NCI-H510A (cell line): ENCODE measurements around the gene B4GALT2.

Experiments used
- DNase-seq: peaks from one replicate; lab custom pipeline; 2025; lab: John Stamatoyannopoulos, UW

B4GALT2 gene, protein sequence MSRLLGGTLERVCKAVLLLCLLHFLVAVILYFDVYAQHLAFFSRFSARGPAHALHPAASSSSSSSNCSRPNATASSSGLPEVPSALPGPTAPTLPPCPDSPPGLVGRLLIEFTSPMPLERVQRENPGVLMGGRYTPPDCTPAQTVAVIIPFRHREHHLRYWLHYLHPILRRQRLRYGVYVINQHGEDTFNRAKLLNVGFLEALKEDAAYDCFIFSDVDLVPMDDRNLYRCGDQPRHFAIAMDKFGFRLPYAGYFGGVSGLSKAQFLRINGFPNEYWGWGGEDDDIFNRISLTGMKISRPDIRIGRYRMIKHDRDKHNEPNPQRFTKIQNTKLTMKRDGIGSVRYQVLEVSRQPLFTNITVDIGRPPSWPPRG

DNA sequence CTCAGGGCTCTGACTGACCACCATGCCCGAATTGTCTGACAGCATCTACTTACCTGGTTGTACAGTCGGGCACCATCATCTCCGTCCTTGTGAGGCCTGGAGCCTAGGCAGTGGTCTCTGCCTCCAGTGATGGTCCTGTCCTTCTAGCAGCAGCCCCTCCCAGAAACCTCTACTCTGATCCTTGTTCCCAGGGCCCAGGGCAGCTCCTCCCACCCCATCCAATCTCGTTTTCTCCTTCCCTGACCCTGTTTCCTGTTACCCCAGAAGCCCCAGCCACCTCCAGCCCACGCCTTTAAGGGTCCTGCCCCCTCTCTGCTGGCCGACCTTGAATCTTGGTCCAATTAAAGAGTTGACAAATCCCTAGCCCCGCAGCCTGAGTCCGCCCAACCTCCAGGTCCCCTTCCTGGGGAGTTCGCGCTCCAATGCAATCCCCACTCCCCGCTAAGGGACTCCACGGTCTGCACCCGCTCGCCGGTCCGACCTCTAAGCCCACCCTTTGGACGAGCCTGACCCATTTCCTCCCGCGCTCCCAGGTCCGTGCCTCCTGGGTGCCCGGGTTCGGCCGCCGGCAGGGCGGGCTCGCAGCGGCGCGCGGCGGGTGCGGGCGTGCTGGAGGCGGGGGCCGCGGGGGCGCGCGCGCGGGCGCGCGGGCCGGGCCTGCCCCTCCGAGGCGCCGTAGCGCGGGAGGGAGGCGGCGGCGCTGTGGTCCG is at the start of gene B4GALT2:
B4GALT2 (plus strand) TSS at position 660 of the 710 bp plus-strand sequence. CDS start 1,951 bp downstream, outside the sequence.
- DNase-seq = peak; percentile 94

DNA sequence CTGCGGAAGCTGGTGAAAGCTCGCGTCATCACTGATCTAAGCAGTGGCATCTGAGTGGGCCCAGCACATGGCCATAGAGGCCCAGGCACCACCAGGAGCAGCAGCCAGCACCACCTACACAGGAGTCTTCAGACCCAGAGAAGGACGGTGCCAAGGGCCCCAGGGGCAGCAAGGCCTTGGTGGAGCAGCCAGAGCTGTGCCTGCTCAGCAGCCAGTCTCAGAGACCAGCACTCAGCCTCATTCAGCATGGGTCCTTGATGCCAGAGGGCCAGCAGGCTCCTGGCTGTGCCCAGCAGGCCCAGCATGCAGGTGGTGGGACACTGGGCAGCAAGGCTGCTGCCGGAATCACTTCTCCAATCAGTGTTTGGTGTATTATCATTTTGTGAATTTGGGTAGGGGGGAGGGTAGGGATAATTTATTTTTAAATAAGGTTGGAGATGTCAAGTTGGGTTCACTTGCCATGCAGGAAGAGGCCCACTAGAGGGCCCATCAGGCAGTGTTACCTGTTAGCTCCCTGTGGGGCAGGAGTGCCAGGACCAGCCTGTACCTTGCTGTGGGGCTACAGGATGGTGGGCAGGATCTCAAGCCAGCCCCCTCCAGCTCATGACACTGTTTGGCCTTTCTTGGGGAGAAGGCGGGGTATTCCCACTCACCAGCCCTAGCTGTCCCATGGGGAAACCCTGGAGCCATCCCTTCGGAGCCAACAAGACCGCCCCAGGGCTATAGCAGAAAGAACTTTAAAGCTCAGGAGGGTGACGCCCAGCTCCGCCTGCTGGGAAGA is 48.7 kb upstream of the B4GALT2 start:
- peak; percentile 56 for DNase-seq

DNA sequence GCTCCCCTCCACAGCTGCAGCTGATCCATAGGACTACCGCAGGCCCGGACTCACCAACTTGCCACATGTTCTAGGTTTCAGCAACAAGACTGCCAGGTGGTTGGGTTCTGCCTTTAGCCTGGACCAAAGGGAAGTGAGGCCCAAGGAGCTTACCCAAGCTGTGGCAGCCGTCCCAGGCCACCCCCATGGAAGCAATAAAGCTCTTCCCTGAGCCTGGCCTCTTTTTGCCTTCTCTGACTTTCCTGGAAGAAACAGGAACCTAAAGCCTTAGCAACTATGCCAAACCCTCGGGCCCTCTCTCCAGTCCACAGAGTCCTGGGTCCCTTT is 48.1 kb upstream of the B4GALT2 start:
- no peak for DNase-seq

DNA sequence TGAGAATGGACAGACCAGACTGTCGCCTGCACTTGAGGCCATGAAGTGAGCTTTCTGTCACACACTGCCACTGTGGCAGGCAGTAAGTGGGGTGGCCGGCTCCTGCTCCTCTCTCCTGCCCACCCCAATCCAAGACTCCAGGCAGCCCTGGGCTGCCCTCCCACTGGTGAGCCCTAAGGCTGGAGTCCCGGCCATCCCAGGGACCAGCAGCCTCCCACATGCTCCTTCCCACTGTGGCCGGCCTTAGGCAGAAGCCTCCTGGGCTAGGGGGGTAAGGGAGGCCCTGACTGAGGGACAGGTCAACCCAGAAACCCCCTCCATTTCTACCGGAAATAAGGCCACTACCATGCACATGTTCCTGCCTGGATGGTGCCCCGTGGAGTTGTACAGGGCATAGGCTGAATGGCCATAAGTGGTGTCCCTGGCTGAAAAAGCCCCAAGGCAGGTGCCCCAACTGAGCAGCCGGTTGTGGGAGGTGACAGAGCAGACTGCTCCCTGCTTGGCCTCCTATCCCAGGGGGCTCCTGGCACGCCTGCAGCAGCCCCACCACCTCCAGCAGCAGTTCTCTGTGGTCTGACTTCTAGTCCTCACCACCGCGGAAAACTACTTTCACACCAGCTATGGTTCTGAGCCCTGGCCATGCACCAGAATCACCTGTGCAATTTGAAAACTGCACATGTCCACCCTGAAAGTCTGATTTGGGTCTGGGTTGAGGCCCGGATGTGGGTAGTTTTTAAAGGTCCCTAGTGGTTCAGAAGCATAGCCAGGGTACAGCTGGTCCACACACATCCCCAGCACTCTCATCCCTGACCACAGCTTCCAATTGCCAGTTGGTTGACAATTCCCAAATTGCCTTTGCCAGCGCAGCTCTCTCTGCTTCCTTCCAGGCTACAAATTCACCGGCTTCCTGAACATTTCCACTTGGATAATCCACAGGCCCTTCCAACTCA is 47.0 kb upstream of the B4GALT2 start:
- DNase-seq = no peak

DNA sequence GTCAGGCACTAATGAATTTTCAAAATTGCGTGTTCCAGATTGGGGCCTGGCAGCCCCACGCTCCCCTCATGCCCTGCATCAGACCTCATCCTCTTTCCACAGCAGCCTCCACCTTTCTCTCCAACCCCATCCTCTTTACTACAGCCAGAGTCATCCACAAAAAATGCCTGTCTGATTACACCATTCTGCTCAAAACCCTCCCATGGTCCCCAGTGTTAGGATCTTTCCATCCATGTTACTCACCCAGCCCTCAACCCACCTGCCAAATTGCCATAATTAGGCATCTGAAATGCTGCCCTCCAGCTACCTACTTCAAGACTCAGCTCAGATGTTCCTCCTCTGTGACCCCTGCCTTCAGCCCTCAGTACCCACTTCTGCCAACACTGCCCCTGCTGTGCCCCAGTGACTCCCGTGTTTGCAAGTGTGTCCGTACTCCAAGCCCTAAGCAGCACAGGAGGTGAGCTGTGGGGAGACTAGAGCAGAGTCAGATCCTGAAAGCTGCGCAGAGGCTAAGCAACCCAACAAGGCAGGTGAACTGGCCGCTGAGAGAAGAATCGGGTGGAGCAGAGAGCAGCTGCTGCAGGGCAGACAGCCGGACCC is 46.1 kb upstream of the B4GALT2 start:
- peak; percentile 64 for DNase-seq

DNA sequence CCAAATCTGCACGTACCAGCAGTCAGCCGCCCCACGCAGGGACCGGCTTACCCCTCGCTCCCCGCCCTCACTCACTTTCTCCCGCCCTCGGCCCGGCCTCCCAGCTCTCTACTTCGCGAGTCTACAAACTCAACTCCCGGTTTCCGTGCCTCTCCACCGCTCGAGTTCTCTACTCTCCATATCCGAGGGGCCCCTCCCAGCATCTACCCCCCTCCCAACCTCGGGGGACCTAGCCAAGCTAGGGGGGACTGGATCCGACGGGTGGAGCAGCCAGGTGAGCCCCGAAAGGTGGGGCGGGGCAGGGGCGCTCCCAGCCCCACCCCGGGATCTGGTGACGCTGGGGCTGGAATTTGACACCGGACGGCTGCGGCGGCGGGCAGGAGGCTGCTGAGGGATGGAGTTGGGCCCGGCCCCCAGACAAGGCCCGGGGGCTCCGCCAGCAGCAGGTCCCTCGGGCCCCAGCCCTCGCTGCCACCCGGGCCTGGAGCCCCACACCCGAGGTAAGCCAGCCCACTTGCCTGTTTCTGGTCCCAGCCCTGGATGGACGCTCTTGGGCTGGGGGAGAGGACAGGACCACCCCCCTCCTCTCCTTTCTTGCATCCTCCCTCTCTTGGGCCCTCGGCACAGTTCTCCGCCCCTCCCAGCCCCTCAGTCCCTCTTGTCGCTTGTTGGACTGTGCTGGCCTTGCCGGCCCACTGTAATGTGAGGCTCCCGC is 45.5 kb upstream of the B4GALT2 start, which contains the start of gene ARTN:
ARTN (plus strand) TSS at position 416 of the 715 bp plus-strand sequence. CDS start 1,856 bp downstream, outside the sequence.
- peak; percentile 88 for DNase-seq

DNA sequence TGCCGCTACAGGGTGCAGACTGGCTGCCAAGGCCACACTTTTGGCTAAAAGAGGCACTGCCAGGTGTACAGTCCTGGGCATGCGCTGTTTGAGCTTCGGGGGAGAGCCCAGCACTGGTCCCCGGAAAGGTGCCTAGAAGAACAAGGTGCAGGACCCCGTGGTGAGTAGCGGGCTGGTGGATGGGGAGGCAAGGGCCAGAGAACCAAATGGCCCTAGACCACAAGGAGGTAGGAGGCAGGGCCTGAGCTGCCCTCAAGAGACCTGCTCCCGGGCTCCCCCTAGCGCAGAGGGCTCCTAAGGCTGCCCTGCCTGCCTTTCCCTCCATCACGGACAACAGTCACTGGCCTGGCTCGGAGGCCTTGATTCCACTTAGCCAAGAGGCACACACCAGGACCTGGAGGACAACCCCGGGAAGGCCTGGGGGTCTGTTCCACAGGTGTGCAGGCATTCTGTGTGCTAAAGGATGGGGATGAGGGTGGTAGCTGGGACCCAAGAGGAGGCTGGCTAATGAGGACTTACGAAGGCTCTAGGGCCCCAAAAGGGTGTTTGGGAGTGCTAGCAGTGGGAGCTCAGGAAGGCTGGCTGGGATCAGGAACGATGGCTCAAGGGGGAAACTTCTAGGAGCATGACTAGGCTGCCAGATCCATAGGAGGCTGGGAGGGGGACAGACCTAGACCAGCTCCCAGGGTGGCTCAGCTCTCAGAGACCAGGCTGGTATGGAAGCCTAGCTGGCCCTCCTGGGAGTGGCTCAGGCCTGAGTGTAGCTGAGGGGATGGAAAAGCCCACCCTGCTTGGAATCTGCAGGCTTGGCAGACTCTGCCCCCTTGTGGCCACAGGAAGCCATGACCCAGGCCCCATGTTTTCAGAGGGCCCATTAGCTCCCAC is 44.7 kb upstream of the B4GALT2 start:
- DNase-seq = peak; percentile 97

DNA sequence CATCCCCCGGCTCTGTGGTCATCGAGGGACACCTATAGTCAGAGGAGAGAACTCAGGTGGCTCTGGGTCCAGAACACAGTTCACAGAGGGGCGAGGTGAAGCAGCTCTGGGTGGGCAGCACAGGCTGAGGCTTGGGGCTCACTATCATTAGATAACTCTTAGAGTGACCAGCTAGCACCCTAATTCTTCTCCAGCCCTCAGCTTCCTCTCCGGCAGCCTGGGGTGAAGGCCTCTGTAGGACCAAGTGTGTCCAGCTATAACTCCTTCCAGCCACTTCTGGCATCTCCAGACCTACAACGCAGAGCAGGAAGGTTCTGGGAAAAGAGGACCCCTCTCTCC is 44.1 kb upstream of the B4GALT2 start:
- no peak for DNase-seq

DNA sequence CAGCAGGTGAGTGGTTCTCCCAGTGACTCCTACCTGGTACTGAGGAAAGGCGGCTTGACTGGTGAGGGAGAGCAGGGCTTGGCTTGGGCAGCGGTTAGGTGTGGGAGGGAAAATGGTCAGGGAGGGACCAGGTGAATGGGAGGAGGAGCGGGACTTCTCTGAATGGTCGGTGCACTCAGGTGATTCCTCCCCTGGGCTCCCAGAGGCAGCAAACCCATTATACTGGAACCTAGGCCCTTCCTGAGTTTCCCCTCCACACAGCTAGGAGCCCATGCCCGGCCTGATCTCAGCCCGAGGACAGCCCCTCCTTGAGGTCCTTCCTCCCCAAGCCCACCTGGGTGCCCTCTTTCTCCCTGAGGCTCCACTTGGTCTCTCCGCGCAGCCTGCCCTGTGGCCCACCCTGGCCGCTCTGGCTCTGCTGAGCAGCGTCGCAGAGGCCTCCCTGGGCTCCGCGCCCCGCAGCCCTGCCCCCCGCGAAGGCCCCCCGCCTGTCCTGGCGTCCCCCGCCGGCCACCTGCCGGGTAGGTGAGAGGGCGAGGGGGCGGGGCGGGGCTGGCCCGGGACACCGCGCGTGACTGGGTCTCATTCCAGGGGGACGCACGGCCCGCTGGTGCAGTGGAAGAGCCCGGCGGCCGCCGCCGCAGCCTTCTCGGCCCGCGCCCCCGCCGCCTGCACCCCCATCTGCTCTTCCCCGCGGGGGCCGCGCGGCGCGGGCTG is 43.1 kb upstream of the B4GALT2 start:
- peak; percentile 99 for DNase-seq

DNA sequence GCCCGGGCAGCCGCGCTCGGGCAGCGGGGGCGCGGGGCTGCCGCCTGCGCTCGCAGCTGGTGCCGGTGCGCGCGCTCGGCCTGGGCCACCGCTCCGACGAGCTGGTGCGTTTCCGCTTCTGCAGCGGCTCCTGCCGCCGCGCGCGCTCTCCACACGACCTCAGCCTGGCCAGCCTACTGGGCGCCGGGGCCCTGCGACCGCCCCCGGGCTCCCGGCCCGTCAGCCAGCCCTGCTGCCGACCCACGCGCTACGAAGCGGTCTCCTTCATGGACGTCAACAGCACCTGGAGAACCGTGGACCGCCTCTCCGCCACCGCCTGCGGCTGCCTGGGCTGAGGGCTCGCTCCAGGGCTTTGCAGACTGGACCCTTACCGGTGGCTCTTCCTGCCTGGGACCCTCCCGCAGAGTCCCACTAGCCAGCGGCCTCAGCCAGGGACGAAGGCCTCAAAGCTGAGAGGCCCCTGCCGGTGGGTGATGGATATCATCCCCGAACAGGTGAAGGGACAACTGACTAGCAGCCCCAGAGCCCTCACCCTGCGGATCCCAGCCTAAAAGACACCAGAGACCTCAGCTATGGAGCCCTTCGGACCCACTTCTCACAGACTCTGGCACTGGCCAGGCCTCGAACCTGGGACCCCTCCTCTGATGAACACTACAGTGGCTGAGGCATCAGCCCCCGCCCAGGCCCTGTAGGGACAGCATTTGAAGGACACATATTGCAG is 42.4 kb upstream of the B4GALT2 start:
- peak; percentile 92 for DNase-seq

DNA sequence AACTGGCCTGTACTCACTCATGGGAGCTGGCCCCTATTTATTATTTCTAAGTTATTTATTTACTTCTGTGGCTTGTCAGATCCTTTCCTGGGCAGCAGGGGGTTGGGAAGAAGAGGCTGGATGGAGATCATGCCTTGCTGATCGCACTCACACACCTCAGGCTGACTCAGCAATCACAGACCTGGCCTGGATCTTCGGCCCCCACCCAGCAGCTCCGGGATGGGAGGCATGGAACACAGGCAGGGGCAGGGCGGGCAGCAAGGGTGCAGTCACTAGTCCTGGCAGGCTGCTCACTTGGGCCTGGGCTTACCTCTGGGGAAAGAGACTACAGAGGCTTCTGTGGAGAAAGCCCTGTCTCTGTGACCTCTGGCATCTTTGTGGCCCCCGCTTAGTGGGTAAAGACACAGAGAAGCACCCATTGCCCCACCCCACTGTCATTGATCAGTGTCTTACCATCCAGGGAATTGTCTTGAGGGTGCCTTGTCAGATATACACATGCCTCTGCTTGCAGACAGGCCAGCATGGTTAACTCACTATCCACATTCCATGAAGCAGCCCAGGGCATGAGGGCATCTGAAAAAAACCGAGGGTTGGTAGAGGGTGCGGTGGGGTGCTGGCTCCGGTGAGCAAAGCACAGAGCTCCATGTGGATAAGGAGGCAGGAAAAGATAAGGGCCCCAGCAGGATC is 41.7 kb upstream of the B4GALT2 start:
- no peak for DNase-seq

DNA sequence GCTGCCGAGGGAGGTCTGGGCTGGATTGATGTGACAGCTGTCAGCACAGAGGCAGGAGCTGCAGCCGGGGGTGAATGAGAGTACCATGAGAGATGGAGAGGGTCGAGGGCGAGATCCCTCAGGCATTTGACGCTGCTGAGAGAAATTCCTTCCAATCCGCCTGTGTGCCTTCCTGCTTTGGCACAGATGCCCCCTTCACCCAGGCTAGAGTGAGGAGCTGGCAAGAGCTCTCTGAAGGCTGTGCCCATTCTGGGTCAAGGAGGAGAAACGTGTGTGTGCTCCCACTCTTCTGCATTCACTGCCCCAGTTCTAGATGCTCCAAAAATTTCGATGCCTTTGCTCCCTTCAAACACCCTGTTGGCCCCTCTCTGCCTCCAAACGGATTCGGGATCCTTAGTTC is 40.6 kb upstream of the B4GALT2 start:
- no peak for DNase-seq

DNA sequence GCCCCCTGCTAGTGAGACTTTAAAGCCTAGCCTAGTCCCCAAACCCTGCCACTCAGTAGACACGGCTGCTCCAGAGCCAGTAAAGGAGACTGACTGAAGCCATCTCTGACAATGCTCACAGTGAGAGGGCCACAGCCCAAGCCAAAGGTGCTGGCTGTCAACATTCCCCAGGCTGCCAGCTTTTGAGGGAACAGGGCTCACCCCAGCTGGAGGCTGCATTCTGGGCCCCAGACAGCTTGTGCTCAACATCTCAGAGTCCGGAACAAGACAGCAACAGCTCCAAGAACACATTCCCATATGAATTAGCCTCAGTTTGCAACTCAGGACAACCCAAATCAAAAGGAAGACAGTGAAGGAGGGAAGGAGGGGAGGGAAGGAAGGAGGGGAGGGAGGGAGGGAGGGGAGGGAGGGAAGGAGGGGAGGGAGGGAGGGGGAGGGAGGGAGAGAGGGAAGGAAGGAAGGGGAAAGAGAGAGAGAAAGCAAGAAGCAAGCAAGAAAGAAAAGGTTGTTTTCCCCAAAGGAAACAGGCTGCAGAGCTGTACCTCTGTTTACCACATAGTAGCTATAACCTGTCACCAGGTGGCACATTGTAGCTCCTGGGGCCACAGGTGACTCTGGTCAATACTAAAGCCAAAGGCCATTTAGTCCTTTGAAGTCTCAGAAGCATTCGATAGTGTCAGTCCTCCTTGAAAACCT is 40.0 kb upstream of the B4GALT2 start:
- DNase-seq = no peak

DNA sequence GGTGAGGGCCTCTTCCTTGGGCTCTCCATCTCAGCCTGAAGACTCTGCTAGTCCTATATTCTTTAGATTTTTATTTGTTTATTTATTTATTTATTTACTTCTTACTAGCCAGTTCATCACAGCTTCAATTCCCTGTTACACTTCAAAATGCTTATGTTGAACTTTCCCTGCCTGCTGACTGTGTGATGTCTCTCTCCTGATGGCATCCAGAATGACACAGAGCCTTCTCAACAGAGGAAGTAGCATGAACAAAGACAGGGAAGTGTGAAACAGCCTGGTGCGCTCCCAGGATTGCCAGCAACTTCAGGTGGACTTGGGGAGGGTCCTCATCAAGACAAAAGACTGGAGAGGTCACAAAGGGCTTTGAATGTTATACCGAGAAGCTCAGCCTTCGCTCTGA is 36.6 kb upstream of the B4GALT2 start:
- DNase-seq = no peak

DNA sequence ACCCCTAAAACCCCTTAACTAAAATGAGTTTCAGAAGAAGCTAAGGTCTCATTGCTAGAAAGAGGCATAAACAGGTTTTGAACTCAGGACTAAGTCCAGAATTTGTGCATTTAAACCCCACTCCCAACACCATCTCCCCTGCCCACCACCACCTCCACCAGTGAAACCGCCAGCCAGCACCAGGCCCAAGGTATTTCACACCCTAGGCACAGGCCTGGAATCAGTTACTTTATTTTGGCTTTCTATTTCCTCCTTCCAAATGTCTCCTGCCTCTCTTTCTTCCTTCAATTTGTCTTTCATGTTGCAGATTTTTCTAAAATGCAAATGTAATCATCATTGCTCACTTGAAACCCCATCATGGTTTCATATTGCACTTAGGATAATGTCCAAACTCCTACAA is 34.1 kb upstream of the B4GALT2 start:
- no peak for DNase-seq

DNA sequence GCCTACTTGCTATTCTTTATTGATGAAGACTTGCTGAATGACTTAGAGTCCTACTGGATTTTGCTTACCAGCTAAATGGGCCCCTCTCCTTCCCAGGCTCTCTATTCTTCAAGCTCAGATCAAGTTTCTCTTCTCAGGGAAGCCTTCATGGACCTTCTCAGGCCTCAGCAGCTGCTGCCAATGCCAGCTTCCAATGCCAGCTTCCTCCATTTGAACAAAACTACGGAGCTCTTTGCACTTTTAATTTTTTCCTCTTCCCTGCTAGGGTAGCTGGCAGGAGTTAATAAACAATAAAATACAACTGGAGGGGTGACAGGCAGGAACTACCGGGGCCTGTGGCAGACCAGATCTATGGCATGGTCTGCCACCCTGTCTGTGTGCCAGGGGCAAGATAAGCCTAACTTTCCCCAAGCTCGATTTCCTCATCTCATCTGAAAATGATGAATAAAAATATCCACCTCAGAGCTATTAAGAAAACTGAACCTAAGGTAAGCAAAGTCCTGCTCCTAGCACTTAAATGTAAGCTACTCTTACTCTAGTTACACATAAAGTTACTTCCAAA is 33.3 kb upstream of the B4GALT2 start:
- no peak for DNase-seq
